ENCODE results near the gene HSDL2.
"Not testable (repeated sequence)": the region's sequence is repeated elsewhere in the genome, so short reads cannot be mapped to it uniquely, and the experiment has no call there.

The HSDL2 gene

DNA sequence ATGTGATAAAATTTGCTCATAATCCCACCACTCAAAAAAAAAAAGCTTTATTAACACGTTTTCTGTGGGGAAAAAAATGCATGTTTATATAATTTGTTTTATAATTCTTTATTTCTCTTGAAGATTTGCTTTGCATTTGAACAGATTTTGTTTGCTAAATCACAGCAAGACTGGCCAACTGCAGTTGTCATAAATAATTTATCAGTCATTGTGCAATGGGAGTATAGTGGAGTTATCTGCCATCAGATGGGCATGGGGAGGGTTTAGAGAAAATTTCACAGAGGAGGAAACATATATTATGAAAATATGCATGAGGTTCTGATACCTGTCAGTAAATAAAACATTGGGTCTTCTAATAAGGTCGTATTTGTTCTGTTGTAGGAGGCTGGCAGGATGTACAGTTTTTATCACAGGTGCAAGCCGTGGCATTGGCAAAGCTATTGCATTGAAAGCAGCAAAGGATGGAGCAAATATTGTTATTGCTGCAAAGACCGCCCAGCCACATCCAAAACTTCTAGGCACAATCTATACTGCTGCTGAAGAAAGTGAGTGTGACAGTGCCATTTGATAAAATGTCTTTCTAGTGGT is 23.8 kb downstream of the HSDL2 start:
- DNase-seq = no peak

DNA sequence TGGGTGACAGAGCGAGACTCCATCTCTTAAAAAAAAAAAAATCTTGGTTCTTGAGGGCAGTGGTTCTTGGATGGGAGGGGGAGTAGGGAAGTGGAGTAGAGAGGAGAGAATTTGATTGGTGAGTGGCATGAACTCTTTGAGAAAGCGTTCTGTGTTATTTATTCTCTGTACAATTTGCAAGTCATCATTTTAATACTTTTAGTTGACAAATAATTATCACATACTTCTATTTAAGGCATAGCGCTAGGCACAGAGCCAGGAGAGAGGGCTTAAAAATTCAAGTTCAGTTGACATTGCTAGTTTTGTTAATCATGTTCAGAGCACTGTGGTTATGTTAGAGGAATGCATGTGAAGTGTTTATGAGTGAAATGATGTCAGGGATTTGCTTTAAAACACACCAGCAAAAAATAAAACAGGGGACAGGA is 24.6 kb downstream of the HSDL2 start:
- DNase-seq = no peak

DNA sequence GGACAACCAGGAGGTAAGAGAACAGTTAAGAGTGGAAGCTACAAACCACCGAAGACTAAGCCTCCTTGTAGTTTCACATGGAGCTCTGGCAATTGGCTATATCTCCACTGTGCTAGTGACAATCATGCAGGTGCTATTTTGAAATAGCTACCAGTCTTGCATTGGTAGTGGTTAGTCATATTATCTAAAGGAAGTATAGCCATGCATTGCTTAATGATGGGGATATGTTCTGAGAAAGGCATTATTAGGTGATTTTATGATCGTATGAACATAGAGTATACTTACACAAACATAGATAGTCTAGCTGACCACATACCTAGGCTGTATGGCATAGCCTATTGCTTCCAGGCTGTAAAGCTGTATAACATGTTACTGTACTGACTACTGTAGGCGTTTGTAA is 28.4 kb downstream of the HSDL2 start:
- DNase-seq = no peak

DNA sequence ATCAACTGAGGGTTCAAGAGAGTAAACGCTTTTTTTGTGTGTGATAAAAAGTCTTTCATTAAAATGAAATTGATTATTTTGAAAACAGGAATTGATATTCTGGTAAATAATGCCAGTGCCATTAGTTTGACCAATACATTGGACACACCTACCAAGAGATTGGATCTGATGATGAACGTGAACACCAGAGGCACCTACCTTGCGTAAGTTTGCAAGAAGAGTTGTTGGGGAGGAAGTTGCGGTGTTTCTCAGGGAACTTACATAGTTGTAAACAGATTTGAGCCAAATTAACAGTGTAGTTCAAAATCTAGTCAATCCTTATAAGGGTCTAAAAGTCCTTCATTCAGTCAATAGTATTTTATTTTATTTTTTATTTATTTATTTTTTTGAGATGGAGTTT is 28.9 kb downstream of the HSDL2 start:
- no peak for DNase-seq

DNA sequence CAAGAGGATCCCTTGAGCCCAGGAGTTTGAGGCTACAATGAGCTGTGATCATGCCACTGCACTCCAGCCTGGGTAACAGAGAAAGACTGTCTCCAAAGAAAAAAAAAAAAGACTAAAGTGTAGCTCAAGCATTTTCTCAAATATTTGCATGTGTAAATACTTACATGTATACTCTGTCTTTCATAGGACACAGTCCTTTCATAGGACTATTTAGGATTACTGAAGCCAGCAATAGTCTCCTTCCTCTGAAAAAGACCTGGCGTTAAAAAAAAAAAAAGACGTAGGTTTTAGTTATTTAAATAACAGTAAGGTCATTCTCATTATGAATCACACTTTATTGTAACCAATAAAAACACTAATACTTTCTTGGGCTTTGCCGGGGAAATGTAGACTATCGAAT is 29.9 kb downstream of the HSDL2 start:
- DNase-seq = no peak

DNA sequence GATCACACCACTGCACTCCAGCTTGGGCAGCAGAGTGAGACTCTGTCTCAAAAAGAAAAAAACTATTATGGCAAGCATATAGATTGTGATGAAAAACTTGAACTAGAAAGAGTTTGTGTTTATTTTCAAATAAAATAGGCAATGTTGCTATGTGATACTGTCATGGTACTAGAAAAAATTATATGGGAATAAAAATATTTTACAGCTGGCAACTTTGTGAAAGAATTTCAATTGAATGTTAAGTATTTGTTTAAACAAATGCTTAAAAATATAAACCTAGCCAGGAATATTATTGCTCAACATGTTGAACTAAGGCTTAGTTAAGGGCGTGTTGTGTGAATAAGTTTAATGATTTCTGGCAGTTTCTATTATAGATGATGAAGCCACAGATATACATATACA is 31.7 kb downstream of the HSDL2 start:
- DNase-seq = no peak

DNA sequence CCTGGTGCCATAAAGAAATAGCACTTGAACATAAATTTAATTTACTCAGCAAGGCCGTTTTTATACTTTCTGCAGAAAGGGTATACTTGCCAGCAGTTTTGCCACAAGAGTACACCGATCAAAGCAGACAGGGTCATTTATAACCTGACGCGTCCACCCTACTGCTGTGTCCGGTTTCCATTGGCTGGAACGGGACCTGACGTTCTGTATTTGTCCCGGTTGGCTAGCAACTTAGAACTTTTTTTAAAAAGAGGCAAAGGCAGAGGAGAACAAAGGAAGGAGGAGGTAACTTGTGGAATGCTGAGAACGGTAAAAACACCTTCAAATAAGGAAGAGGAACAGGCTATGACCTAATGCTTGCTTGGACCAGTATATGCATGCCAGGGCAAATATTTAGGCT is 33.8 kb downstream of the HSDL2 start:
- not testable (repeated sequence) for DNase-seq

DNA sequence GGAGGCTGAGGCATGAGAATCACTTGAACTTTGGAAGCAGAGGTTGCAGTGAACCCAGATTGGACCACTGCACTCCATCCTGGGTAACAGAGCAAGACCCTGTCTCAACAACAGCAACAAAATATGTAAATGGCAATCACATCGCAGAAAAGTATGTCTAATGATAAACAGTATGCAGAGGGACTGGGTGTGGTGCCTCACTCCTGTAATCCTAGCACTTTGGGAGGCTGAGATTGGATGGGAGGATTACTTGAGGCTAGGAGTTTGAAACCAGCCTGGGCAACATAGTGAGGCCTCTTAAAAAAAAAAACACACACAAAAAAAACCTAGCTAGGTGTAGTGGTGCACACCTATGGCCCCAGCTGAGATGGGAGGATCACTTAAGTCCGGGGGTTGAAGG is 40.3 kb downstream of the HSDL2 start:
- no peak for DNase-seq

GRCh38 chr9:112421771-112422222 is 41.9 kb downstream of the HSDL2 start:
- no peak for DNase-seq

- no peak for DNase-seq
Observed at GRCh38 chr9:112422417-112423148, 42.7 kb downstream of the HSDL2 start.

GRCh38 chr9:112430006-112430522 is 50.2 kb downstream of the HSDL2 start:
- DNase-seq = no peak

GRCh38 chr9:112433499-112434392 is 53.8 kb downstream of the HSDL2 start:
- no peak for DNase-seq

DNA sequence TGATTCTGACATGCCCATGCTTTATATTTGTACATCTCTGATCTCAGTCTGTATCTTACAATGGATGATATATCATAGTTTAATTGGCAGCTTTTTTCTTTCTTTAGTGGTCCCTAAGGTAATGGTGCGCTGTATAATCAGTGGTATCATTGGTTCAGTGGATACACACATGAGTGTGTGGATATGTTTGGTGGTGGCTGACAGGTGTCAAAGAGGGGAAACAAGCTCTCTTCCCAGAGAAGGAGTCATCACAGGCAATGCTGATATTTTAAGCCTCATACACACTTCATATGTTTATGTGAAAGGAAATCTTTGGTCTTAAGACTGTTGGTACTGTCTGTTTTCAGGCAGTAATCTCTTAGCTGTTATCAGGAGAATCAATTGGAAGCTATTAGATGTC is 54.6 kb downstream of the HSDL2 start:
- no peak for DNase-seq

- DNase-seq = no peak
Observed at GRCh38 chr9:112437406-112437805, 57.5 kb downstream of the HSDL2 start.

DNA sequence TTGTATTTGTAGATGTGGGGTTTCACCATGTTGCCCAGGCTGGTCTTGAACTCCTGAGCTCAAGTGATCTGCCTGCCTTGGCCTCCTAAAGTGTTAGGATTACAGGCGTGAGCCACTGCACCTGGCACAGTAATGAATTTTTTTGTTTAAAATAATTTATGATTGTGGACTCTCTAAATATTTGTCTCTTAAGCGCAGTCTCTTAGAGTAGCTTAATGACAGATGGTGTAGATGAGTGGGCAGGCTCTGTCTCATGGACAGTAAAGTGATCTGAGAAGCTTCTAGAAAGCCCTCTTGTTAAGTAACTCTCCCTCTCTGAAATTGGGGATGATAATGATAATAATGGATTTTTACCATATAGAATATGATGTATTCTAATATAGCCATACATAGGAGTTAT is 59.3 kb downstream of the HSDL2 start:
- no peak for DNase-seq

DNA sequence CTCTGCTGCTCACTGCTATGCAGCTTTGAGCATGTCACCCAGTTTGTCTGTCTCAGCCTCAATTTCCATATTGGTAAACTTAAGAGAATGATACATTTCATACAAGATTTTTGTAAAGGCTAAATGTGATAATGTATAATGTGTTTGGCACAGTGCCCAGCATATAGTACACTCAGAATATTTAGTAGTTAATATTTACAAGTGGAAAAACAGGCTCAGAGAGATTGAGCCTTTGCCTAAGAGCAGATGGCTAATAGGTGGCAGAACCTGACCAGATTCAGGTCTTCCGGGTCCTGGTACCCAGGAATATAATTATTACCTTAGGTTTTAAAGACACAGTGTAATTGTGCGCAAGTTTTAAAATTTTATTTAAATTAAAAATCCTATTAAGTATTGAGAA is 59.9 kb downstream of the HSDL2 start:
- no peak for DNase-seq

DNA sequence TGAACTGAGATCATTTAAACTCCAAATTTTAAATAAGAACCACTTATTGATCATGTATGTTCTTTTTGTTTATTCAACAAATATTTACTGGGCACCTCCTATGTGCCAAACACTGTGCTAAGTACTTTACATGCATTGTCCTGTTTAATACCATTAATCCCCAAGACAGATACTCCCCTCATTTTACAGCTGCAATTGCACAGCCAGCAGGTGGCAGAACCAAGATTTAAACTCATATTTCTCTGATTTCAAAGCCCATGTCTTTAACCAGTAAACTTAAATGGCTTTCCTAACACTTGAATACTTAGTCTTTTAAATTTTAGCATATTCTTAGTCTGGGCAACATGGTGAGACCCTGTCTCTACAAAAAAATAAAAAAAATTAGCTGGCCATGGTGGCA is 63.3 kb downstream of the HSDL2 start:
- DNase-seq = no peak

DNA sequence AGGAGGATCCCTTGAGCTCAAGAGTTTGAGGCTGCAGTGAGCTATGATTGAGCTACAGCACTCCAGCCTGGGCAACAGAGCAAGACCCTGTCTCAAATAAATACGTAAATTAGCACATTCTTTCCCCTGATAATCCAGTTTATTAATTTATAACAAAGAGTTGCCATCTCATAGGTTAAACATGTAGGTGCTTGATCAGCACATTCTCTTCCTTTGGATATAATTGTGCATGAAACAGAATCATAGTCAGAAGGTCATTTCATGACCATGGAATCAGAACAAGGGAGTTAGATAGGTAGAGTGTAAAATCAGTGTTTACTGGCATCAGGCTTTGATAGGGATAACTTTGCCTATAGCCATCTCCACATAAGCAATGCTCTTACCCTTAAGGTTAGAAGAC is 63.7 kb downstream of the HSDL2 start:
- DNase-seq = no peak

GRCh38 chr9:112445196-112445595 is 65.3 kb downstream of the HSDL2 start:
- DNase-seq = no peak

DNA sequence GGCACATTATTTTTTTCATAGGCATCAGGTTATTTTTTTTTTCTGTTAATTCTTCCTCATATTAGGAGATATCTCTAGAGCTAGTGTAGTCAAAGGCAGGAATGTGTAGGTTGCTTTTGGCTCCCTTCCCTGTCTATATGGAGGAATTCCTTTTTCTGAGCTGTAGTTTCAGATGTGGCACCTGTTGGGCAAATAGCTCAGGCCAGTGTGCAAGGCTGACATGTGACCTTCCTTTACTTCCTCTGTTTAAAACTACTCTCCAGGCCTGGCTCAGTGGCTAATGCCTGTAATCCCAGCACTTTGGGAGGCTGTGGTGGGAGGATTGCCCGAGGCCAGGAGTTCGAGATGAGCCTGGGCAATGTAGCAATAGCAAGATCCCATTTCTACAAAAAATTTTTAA is 66.2 kb downstream of the HSDL2 start:
- no peak for DNase-seq

DNA sequence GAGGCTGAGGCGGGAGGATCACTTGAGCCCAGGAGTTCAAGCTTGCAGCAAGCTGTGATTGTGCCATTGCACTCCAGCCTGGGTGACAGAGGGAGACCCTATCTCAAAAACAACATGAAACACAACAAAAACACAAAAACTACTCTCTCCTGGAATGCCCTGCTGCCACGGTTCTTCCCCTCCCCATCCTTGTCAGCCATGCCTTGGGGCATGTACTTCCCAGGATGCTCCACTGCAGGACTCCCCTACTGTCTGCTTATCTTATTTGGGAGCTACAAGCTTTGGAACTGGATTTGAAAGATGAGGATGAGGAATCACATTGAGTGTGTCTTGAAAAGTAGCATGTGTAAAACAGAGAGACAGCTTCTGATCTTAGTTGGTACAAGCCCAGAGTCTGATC is 66.6 kb downstream of the HSDL2 start:
- no peak for DNase-seq

DNA sequence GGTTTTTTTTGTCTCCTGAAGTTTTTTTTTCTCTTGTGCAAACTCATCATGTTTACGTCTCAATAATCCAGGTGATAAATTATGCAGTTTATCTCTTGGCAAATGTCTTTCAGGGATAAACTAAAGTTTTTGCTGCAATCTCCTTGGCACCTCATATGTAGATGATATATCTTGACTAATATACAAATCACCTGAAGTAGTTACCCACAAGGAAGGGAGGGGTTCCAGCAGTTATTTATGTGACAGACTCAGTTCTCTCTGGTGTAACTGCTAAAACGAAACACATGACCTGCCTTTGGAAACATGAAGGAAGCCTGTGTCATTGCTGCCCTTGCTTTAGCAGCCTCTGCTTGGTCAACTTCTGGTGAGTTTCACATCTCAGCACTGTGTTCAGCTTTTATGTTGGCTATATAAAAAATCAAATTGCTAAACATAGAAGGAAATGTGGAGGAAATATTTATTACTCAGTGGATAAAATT is 67.4 kb downstream of the HSDL2 start:
- DNase-seq = no peak

DNA sequence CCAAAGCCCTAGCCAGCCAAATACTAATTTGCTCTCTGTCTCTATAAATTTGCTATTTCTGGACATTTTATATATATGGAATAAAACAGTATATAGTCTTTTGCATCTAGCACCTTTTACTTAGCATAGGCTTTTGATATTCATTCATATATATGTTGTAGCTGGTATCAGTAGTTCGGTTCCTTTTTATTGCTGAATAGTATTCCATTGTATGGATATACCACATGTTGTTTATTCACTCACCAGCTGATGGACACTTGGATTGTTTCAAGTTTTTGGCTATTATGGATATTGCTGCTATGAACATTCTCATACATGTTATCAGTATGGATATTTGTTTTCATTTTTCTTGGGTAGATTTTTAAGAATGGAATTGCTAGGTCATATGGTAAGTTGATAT is 82.9 kb downstream of the HSDL2 start:
- DNase-seq = no peak
